Mesenteric fat pad (tissue), 1 donor: ENCODE measurements around the gene KLHDC7A. TPM values are rescaled to one million over a fixed set of nuclear protein-coding genes. Genes with fewer than 3 reads are reported as not detected.

Source experiments
- DNase-seq: peaks from one replicate; pipeline ENCODE4 v3.0.0-alpha.2; 2020; ENCODE audit warnings: low spot score
- total RNA-seq: library from RNA; stranded (reverse); fragmentation: NEBNext Ultra II Directional; extraction: Animal tissue kit (Norgen Biotek cat#: 25700); gene quantifications from one replicate; pipeline ENCODE4 v1.2.1, GENCODE V29; 2021
- donor health status: DM: yes; HTN: yes; CAD: no.

KLHDC7A gene
- total RNA-seq, 1 donor from 2014 or later = 0.93 TPM

- no peak for DNase-seq
These were observed 9.9 kb upstream of the KLHDC7A start for GRCh38 chr1:18470671-18471355.

- DNase-seq = peak; percentile 53
These were observed 7.4 kb upstream of the KLHDC7A start for GRCh38 chr1:18473195-18473815.

GRCh38 chr1:18474559-18475175 is 6.1 kb upstream of the KLHDC7A start:
- DNase-seq = peak; percentile 68

- peak; percentile 30 for DNase-seq
These were observed 5.4 kb upstream of the KLHDC7A start for GRCh38 chr1:18475234-18475905.

- peak; percentile 37 for DNase-seq
These were observed 1.3 kb upstream of the KLHDC7A start for GRCh38 chr1:18479454-18479853.

GRCh38 chr1:18481190-18481920 is 625 bp downstream of the KLHDC7A start:
- DNase-seq = peak; percentile 72

- DNase-seq = peak; percentile 68
These were observed 1.4 kb downstream of the KLHDC7A start for GRCh38 chr1:18481921-18482701.

- DNase-seq = no peak
These were observed 2.1 kb downstream of the KLHDC7A start for GRCh38 chr1:18482721-18483425.

- no peak for DNase-seq
These were observed 3.5 kb downstream of the KLHDC7A start for GRCh38 chr1:18484276-18484675.

- peak; percentile 79 for DNase-seq
These were observed 4.0 kb downstream of the KLHDC7A start for GRCh38 chr1:18484721-18485120.

- DNase-seq = peak; percentile 26
These were observed 4.5 kb downstream of the KLHDC7A start for GRCh38 chr1:18485227-18485626.

- DNase-seq = no peak
These were observed 5.5 kb downstream of the KLHDC7A start for GRCh38 chr1:18486195-18486594.

GRCh38 chr1:18489417-18490143 is 8.8 kb downstream of the KLHDC7A start:
- DNase-seq = no peak

GRCh38 chr1:18491168-18491567 is 10.4 kb downstream of the KLHDC7A start:
- no peak for DNase-seq

- no peak for DNase-seq
These were observed 13.6 kb downstream of the KLHDC7A start for GRCh38 chr1:18494304-18494703.

- no peak for DNase-seq
These were observed 14.9 kb downstream of the KLHDC7A start for GRCh38 chr1:18495635-18496034.

GRCh38 chr1:18496056-18496455 is 15.3 kb downstream of the KLHDC7A start:
- DNase-seq = no peak

- no peak for DNase-seq
These were observed 15.9 kb downstream of the KLHDC7A start for GRCh38 chr1:18496497-18497235.
